Ovary (tissue), 9 donors: Measurements from ENCODE around the gene ETHE1. TPM values are rescaled to one million over a fixed set of nuclear protein-coding genes. Genes with fewer than 3 reads are reported as not detected.

ENCODE experiments used
- DNase-seq, 5 donors: peaks; one replicate each; pipeline ENCODE4 v3.0.0-alpha.2; 2019 to 2020
- H3K27ac ChIP-seq, 2 donors: fragments of 200-600 bp; one replicate each; pipeline versions ENCODE4 v1.5.1 to v1.8.0; 2019 to 2022
- H3K27me3 ChIP-seq: fragments of 200-600 bp; one replicate; pipeline ENCODE4 v1.8.0; 2022
- H3K36me3 ChIP-seq: fragments of 200-600 bp; sonication (generic); one replicate; pipeline ENCODE4 v1.5.1; 2019
- H3K4me1 ChIP-seq: one replicate; pipeline ENCODE4 v1.8.1; 2013; ENCODE audit warnings: mild to moderate bottlenecking, moderate library complexity; ENCODE audit not compliant: insufficient read depth
- H3K4me3 ChIP-seq: fragments of 200-600 bp; sonication (generic); one replicate; pipeline ENCODE4 v1.5.1; 2017
- H3K9me3 ChIP-seq, 2 donors: fragments of 200-600 bp in 1 of 2; sonication (generic) in 1 of 2; one replicate each; pipeline versions ENCODE4 v1.5.1 to v1.8.1; 2013 to 2019; ENCODE audit warnings: mild to moderate bottlenecking in 1 of 2, moderate library complexity in 1 of 2
- EP300 ChIP-seq: sonication (generic); formaldehyde crosslinking; IDR thresholded peaks from one replicate; pipeline ENCODE4 v1.6.1; 2017; ENCODE audit warnings: antibody characterized with exemption
- POLR2A ChIP-seq: fragments of 450-650 bp; IDR thresholded peaks from one replicate; pipeline ENCODE4 v1.6.1; 2017; ENCODE audit warnings: antibody characterized with exemption, mild to moderate bottlenecking, moderate library complexity
- WGBS, 3 donors: extraction: QIAGEN DNeasy Blood & Tissue Kit in 1 of 3; methylation state at CpG; one replicate each; pipeline versions ENCODE4 v1.1.5 to v1.1.7; 2013 to 2017; 5-methylcytosine and 5-hydroxymethylcytosine counted together
- intact Hi-C, 4 donors: fragments of 100-400 bp; cut with DNase I; formaldehyde crosslinking; loops; one replicate each; pipeline versions ENCODE4 v1.11.0 to v1.15.1; 2022 to 2023
- polyA plus RNA-seq, 2 donors: library from polyadenylated mRNA; stranded (reverse); fragments of 200-250 nt in 1 of 2; fragments of 350-450 nt in 1 of 2; fragmentation: Illumina TruSeq in 1 of 2; extraction: RNeasy Lipid Tissue Mini Kit (QIAGEN cat#74804) in 1 of 2; gene quantifications; one replicate each; pipeline ENCODE4 v1.2.3, GENCODE V29; 2013 to 2014
- total RNA-seq, 7 donors: library from RNA; depleted of rRNA in 2 of 7; stranded (reverse); fragments of >200 nt in 2 of 7; fragmentation: NEBNext Ultra II Directional in 3 of 7; extraction: Animal tissue kit (Norgen Biotek cat#: 25700) in 3 of 7; gene quantifications; one replicate each; pipeline versions ENCODE4 v1.1.0 to v1.2.4, GENCODE V29; 2016 to 2023
- TF ChIP-seq, protein P1 (sequence below), 3 donors: fragments of 450-650 bp in 2 of 3; fragments of 200-600 bp in 1 of 3; IDR thresholded peaks; one replicate each; pipeline versions ENCODE4 v1.5.1 to v1.8.0; 2016 to 2022; ENCODE audit warnings: antibody characterized with exemption in 3 of 3, mild to moderate bottlenecking in 1 of 3
- donor health status: DM: no; HTN: no; CAD: no; lungs with moderate emphysema.
- donor health status: DM: no; HTN: no; CAD: no.
- donor health status: Bipolar disorder and iron deficiency.
- donor health status: DM: yes; HTN: yes; CAD: no.
- donor health status: DM: no; HTN: no; CAD: no.
- donor health status: DM: yes; HTN: yes; CAD: no.

ETHE1 gene
- total and polyA plus RNA-seq, 9 donors, result 16.1 to 28.7 (median 24.0) TPM

DNA sequence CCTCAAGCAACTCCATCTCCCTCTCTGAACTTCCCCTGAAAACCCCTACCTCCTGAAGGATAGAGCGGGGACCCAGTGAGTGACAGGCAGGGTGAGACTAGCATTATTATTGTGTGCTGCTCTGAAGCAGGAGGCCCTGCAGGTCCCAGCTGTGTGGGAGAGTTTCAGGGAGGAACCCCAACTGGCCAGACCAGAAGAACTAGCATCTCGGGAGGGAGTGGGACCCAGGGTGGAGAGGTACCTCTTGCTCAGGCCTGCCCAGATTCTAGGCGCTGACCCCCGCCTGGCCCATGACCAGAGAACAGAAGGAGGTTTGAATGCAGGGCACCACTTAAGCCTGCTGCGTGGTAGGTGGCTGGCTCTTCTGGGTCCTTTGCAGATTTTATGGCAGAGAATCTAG is 55.9 kb downstream of the ETHE1 start:
- Histone ChIP-seq H3K36me3 (no peaks in the 10 kb centered on the region), H3K9me3 (no peaks in the 10 kb centered on the region), H3K27ac (no peak overlapping the region), H3K4me3 (no peak overlapping the region), H3K27me3 (no peaks in the 10 kb centered on the region), H3K4me1 (no peaks in the 10 kb centered on the region)
- DNase-seq, result no peak
- TF ChIP-seq EP300 (no peak), POLR2A (no peak)
- TF ChIP-seq, protein P1, sequence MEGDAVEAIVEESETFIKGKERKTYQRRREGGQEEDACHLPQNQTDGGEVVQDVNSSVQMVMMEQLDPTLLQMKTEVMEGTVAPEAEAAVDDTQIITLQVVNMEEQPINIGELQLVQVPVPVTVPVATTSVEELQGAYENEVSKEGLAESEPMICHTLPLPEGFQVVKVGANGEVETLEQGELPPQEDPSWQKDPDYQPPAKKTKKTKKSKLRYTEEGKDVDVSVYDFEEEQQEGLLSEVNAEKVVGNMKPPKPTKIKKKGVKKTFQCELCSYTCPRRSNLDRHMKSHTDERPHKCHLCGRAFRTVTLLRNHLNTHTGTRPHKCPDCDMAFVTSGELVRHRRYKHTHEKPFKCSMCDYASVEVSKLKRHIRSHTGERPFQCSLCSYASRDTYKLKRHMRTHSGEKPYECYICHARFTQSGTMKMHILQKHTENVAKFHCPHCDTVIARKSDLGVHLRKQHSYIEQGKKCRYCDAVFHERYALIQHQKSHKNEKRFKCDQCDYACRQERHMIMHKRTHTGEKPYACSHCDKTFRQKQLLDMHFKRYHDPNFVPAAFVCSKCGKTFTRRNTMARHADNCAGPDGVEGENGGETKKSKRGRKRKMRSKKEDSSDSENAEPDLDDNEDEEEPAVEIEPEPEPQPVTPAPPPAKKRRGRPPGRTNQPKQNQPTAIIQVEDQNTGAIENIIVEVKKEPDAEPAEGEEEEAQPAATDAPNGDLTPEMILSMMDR (IDR thresholded peaks at IDR 0.05), result no peak
- intact Hi-C loops, result no loop called here
- WGBS, 3 donors, result 67 to 75% (median 71%) methylated on average over 5 of the region's 5 CpGs

DNA sequence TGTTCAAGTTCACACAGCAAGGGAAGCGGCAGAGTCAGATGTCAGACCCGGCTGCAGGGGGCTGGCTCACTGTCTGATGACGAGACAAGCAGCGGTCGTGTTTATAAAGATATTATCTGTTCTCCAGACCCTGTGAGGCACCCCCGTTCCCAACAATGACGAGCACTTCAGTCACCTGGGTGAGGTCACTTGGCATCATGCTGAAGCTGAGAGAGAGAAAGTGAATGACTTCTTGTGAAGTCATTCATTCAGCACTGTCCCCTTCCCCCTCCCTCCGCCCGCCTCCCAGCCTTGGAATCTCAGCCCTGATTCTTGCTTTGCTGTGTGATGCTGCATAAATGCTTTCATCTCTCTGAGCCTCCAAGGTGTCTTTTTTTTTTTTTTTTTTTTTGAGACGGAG is 56.7 kb downstream of the ETHE1 start:
- TF ChIP-seq EP300, result no peak
- no peak for TF ChIP-seq POLR2A
- TF ChIP-seq, protein P1 (IDR thresholded peaks at IDR 0.05), result no peak
- 61 to 70% (median 65%) methylated on average over 10 of the region's 10 CpGs for WGBS, 3 donors

DNA sequence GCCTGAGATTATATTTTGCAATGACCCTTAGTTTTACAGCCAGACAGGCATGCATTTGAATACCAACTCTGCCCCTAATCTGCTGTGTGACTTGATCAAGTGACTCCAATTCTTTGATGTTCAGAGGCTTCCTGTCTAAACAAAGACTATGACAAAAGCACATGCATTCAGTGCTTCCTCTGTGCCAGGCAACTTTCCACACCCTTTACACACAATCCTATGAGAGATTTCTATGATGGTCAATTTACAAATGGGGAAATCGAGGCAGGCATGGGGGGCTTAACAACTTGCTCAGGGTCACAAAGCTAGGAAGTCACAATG is 57.9 kb downstream of the ETHE1 start:
- WGBS, 3 donors, result 57 to 68% (median 59%) methylated on average over 1 of the region's 1 CpG
- no peak for DNase-seq
- Histone ChIP-seq H3K9me3 (no peaks in the 10 kb centered on the region), H3K27ac (no peak overlapping the region), H3K36me3 (no peaks in the 10 kb centered on the region), H3K27me3 (no peaks in the 10 kb centered on the region), H3K4me3 (no peak overlapping the region), H3K4me1 (no peaks in the 10 kb centered on the region)
- intact Hi-C loops, result no loop called here
- no peak for TF ChIP-seq EP300
- TF ChIP-seq, protein P1 (IDR thresholded peaks at IDR 0.05), result no peak
- TF ChIP-seq POLR2A, result no peak

More for the DNA sequence above, 56.7 kb downstream of the ETHE1 start:
- Histone ChIP-seq H3K36me3 (no peaks in the 10 kb centered on the region), H3K4me3 (no peak overlapping the region), H3K27ac (no peak overlapping the region), H3K4me1 (no peaks in the 10 kb centered on the region), H3K9me3 (no peaks in the 10 kb centered on the region), H3K27me3 (no peaks in the 10 kb centered on the region)
- no peak for DNase-seq
- intact Hi-C loops, result no loop called here

DNA sequence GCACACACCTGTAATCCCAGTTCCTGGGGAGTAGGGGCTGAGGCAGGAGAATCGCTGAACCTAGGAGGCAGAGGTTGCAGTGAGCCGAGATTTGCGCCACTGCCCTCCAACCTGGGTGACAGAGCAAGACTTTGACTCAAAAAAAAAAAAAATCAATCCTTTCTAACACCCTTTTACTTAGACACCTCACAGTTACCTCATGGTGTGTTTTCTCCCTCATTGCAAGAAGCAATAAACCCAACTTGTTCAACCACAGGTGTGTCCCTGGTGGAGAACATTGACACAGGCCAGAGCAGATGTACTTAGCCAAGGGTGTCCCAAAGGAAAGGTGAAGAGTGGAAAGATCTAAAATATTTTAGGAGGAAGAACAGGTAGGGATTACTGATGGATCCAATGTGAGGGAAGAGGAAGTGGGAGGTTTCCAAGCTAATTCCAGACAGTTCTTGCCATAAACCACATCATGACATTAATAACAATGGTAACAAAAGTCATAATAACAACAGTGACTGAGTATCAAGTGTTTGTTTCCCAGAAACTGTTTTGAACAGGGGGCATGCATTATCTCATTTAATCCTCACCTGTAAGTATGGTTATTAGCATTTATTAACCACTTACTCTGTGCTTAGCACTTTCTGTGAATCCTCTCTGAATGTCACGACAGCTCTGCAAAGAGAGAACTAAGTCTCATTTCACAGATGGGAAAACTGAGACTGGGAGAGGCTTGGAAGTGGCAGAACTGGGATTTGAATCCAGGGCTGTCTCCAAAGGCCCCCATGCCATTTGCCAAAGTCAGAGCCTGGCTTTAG is 58.4 kb downstream of the ETHE1 start:
- Histone ChIP-seq H3K27me3 (no peaks in the 10 kb centered on the region), H3K4me1 (no peaks in the 10 kb centered on the region), H3K4me3 (no peak overlapping the region), H3K27ac (no peak overlapping the region), H3K36me3 (no peaks in the 10 kb centered on the region), H3K9me3 (no peaks in the 10 kb centered on the region)
- WGBS, 3 donors, result 94 to 98% (median 96%) methylated on average over 4 of the region's 4 CpGs
- DNase-seq, result no peak
- no peak for TF ChIP-seq EP300
- TF ChIP-seq, protein P1 (IDR thresholded peaks at IDR 0.05), result no peak
- TF ChIP-seq POLR2A, result no peak
- intact Hi-C loops, result no loop called here
